HepG2 (cell line): ENCODE results near the gene CC2D1B. TPM values are rescaled to one million over a fixed set of nuclear protein-coding genes. Genes with fewer than 3 reads are reported as not detected.

Experiments
- ATAC-seq: fragments of 200-7000 bp; cut with Tn5 transposase; 3 replicates; pipeline ENCODE4 v1.9.1; 2020; ENCODE audit warnings: mild to moderate bottlenecking, moderate library complexity
- BruUV-seq: library from RNA; stranded (reverse); fragments of 400-500 nt; replicated peaks from 2 replicates; lab custom pipeline; 2021; lab: Mats Ljungman, UMichigan
- CTCF ChIA-PET: fragments of 300-600 bp; formaldehyde crosslinking; extraction: SDS; loops from one replicate; lab custom pipeline; 2021; ENCODE audit warnings: low total read pairs, inconsistent platforms, low intra/inter-chr PET ratio; lab: Yijun Ruan, JAX
- POLR2A ChIA-PET: fragments of 350-600 bp; sonication (Branson Sonifier 250); formaldehyde crosslinking; loops from one replicate; lab custom pipeline; 2020; ENCODE audit warnings: antibody characterized with exemption, inconsistent platforms; lab: Yijun Ruan, JAX
- DNase-seq: peaks from one replicate; pipeline ENCODE4 v3.0.0-alpha.2; 2015; ENCODE audit warnings: low spot score
- FAIRE-seq: peaks from 3 replicates; lab custom pipeline; 2011; peaks lifted over from hg19 to GRCh38; lab: Jason Lieb, UNC
- H2AFZ ChIP-seq: one replicate; pipeline ENCODE4 v1.6.1; 2011; ENCODE audit warnings: low read length, inconsistent platforms
- H3K27ac ChIP-seq: fragments of 300-600 bp; 3 replicates; pipeline ENCODE4 v1.8.0; 2011; ENCODE audit warnings: mixed run types, mild to moderate bottlenecking, mixed read lengths, low read length, inconsistent platforms; ENCODE audit not compliant: insufficient read depth; ENCODE audit errors: extremely low read length
- H3K27me3 ChIP-seq, 2 experiments: fragments of 200-600 bp in 1 of 2; 2 replicates in 1 of 2; 3 replicates in 1 of 2; pipeline versions ENCODE4 v1.6.0 to v1.8.0; 2011; ENCODE audit warnings: low read length in 2 of 2, mild to moderate bottlenecking in 2 of 2, moderate library complexity in 2 of 2, inconsistent platforms in 1 of 2; ENCODE audit not compliant: insufficient read depth in 2 of 2, control insufficient read depth in 1 of 2
- H3K36me3 ChIP-seq, 2 experiments: fragments of 200-600 bp in 1 of 2; replicated peaks in 1 of 2; 2 replicates in 1 of 2; 3 replicates in 1 of 2; pipeline versions ENCODE4 v1.5.1 to v1.8.0; 2011; ENCODE audit warnings: low read length in 2 of 2, inconsistent platforms in 1 of 2; ENCODE audit not compliant: insufficient read depth in 2 of 2, control insufficient read depth in 1 of 2
- H3K4me1 ChIP-seq: 2 replicates; pipeline ENCODE4 v1.5.1; 2012; ENCODE audit warnings: low read length, inconsistent platforms; ENCODE audit not compliant: insufficient read depth
- H3K4me2 ChIP-seq: 2 replicates; pipeline ENCODE4 v1.6.0; 2011; ENCODE audit warnings: low read depth, low read length, inconsistent platforms
- H3K4me3 ChIP-seq, 3 experiments: fragments of 200-600 bp in 1 of 3; sonication (generic), shearing (Covaris generic) in 1 of 3; replicated peaks in 1 of 3; 2 replicates each; pipeline ENCODE4 v1.5.1; 2011 to 2016; ENCODE audit warnings: low read length in 3 of 3, inconsistent platforms in 2 of 3, low read depth in 2 of 3, mild to moderate bottlenecking in 2 of 3, control low read depth in 1 of 3, mixed read lengths in 1 of 3; ENCODE audit not compliant: insufficient read depth in 1 of 3
- H3K79me2 ChIP-seq: one replicate; pipeline ENCODE4 v1.6.1; 2011; ENCODE audit warnings: low read length, inconsistent platforms; ENCODE audit not compliant: insufficient read depth
- H3K9ac ChIP-seq: 2 replicates; pipeline ENCODE4 v1.6.0; 2011; ENCODE audit warnings: mild to moderate bottlenecking, low read depth, low read length, inconsistent platforms; ENCODE audit not compliant: insufficient read depth
- H3K9me3 ChIP-seq: 2 replicates; pipeline ENCODE4 v1.5.1; 2012; ENCODE audit warnings: mild to moderate bottlenecking, low read length
- H4K20me1 ChIP-seq: 2 replicates; pipeline ENCODE4 v1.6.0; 2011; ENCODE audit warnings: inconsistent platforms, mild to moderate bottlenecking, low read length, moderate library complexity; ENCODE audit not compliant: insufficient read depth
- CHD4 ChIP-seq: fragments of 200-600 bp; sonication (generic); IDR thresholded peaks from 2 replicates; pipeline ENCODE4 v1.7.0; 2017; ENCODE audit warnings: mild to moderate bottlenecking, low read length, borderline replicate concordance
- E2F2 ChIP-seq: sonication (generic); formaldehyde crosslinking; IDR thresholded peaks from 2 replicates; pipeline ENCODE4 v1.4.0; 2020; ENCODE audit warnings: missing genetic modification reagents, borderline replicate concordance
- KLF15 ChIP-seq: sonication (generic); formaldehyde crosslinking; IDR thresholded peaks from 2 replicates; pipeline ENCODE4 v1.8.1; 2023; ENCODE audit warnings: borderline replicate concordance, mild to moderate bottlenecking, inconsistent platforms, missing genetic modification reagents, mixed read lengths
- LRRFIP1 ChIP-seq: sonication (generic); formaldehyde crosslinking; conservative IDR thresholded peaks from 2 replicates; pipeline ENCODE4 v1.4.0; 2020; ENCODE audit warnings: missing genetic modification reagents
- MLLT10 ChIP-seq: sonication (generic); formaldehyde crosslinking; IDR thresholded peaks from 2 replicates; pipeline ENCODE4 v1.4.0; 2020; ENCODE audit warnings: missing genetic modification reagents
- MNT ChIP-seq: fragments of 450-650 bp; IDR thresholded peaks from 2 replicates; pipeline ENCODE4 v1.6.1; 2016
- NFE2L2 ChIP-seq: fragments of 150-350 bp; IDR thresholded peaks from 2 replicates; pipeline ENCODE4 v1.6.1; 2014; ENCODE audit warnings: low read length
- RARA ChIP-seq: IDR thresholded peaks from 2 replicates; pipeline ENCODE4 v1.6.1; 2016; ENCODE audit warnings: missing genetic modification reagents, missing compliant biosample characterization
- RFX5 ChIP-seq: IDR thresholded peaks from 2 replicates; pipeline ENCODE4 v1.6.1; 2011; ENCODE audit warnings: low read depth, low read length, improper control_type of control experiment
- SOX13 ChIP-seq, 3 experiments: fragments of 450-650 bp in 1 of 3; sonication (generic) in 1 of 3; formaldehyde crosslinking in 1 of 3; IDR thresholded peaks in 2 of 3; conservative IDR thresholded peaks in 1 of 3; 2 replicates each; pipeline versions ENCODE4 v1.5.0 to v1.6.1; 2016 to 2020; ENCODE audit warnings: antibody characterized with exemption in 1 of 3, mild to moderate bottlenecking in 1 of 3, missing compliant biosample characterization in 1 of 3, missing genetic modification reagents in 1 of 3, moderate library complexity in 1 of 3
- SOX6 ChIP-seq, 2 experiments: fragments of 450-650 bp in 1 of 2; sonication (generic) in 1 of 2; formaldehyde crosslinking in 1 of 2; IDR thresholded peaks; 2 replicates each; pipeline versions ENCODE4 v1.4.0 to v1.6.1; 2017 to 2020; ENCODE audit warnings: antibody characterized with exemption in 1 of 2, mild to moderate bottlenecking in 1 of 2, missing genetic modification reagents in 1 of 2
- ZNF124 ChIP-seq: sonication (generic); formaldehyde crosslinking; IDR thresholded peaks from 2 replicates; pipeline ENCODE4 v1.4.0; 2020; ENCODE audit warnings: missing genetic modification reagents
- ZNF276 ChIP-seq: sonication (generic); formaldehyde crosslinking; IDR thresholded peaks from 2 replicates; pipeline ENCODE4 v1.4.0; 2020; ENCODE audit warnings: mild to moderate bottlenecking, low read depth, missing genetic modification reagents
- ZNF672 ChIP-seq: sonication (generic); formaldehyde crosslinking; IDR thresholded peaks from 2 replicates; pipeline ENCODE4 v1.8.1; 2022; ENCODE audit warnings: missing genetic modification reagents
- ZNF816 ChIP-seq: sonication (generic); formaldehyde crosslinking; IDR thresholded peaks from 2 replicates; pipeline ENCODE4 v1.8.0; 2022; ENCODE audit warnings: missing genetic modification reagents, mild to moderate bottlenecking, borderline replicate concordance
- WGBS: methylation state at CpG from one replicate; pipeline ENCODE4 v1.1.6; 2017; ENCODE audit warnings: low lambda C conversion rate; 5-methylcytosine and 5-hydroxymethylcytosine counted together
- in situ Hi-C: cut with HindIII; loops from 2 replicates; pipeline ENCODE4 v1.10.0; 2017; ENCODE audit warnings: low pct_unique_long_range_greater_than_20kb; ENCODE audit not compliant: extremely low pct_ligation_motif_present
- intact Hi-C: fragments of 100-400 bp; cut with micrococcal nuclease; formaldehyde crosslinking; loops from one replicate; pipeline ENCODE4 v1.10.0; 2022; ENCODE audit not compliant: unreplicated experiment
- polyA plus RNA-seq, 8 experiments: library from polyadenylated mRNA; depleted of rRNA in 3 of 8; stranded (reverse) in 7 of 8; unstranded in 1 of 8; fragments of >200 nt; fragmentation: Illumina TruSeq in 4 of 8; extraction: Trizol in 4 of 8; gene quantifications; 2 replicates each; pipeline versions ENCODE4 v1.2.1 to v1.2.3, GENCODE V29; 2011 to 2016; ENCODE audit warnings: low read depth in 4 of 8, missing spikeins in 1 of 8, mixed read lengths in 1 of 8; ENCODE audit not compliant: insufficient read depth in 1 of 8
- total RNA-seq, 5 experiments: library from RNA; depleted of rRNA; stranded (reverse); fragments of >200 nt; fragmentation: Illumina TruSeq; extraction: Trizol; gene quantifications; 2 replicates each; pipeline ENCODE4 v1.2.3, GENCODE V29; 2016; ENCODE audit warnings: low read depth in 1 of 5
- TF ChIP-seq, protein P1 (sequence below): IDR thresholded peaks from 2 replicates; pipeline ENCODE4 v1.6.1; 2016; ENCODE audit warnings: missing biosample characterization, missing genetic modification reagents, low read depth

Gene CC2D1B
- total and polyA plus RNA-seq, 2 of the 13 experiments (the other 11 are each of a cell fraction or from before 2014, with no cell fraction given) = 7.2 to 19.2 TPM

GRCh38 chr1:52399629-52400028, 33.6 kb upstream of the CC2D1B start:
- BruUV-seq = no TSS peak
- intact Hi-C loops = loop anchor here (10.0 kb wide), 1 partner anchor 285 kb away; no protein-coding TSS in a partner anchor
- TF ChIP-seq, protein P1, sequence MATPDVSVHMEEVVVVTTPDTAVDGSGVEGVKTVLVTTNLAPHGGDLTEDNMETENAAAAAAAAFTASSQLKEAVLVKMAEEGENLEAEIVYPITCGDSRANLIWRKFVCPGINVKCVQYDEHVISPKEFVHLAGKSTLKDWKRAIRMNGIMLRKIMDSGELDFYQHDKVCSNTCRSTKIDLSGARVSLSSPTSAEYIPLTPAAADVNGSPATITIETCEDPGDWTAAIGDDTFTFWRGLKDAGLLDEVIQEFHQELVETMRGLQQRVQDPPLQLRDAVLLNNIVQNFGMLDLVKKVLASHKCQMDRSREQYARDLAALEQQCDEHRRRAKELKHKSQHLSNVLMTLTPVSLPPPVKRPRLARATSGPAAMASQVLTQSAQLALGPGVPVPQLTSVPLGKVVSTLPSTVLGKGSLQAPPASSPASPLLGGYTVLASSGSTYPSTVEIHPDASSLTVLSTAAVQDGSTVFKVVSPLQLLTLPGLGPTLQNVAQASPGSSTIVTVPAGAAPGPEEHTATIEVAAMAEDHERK = no peak
- no peak for TF ChIP-seq KLF15 (CRISPR knock-in tag)
- TF ChIP-seq ZNF124 (CRISPR knock-in tag) = no peak
- TF ChIP-seq MNT = no peak
- TF ChIP-seq ZNF276 (CRISPR knock-in tag) = no peak
- TF ChIP-seq E2F2 (CRISPR knock-in tag) = no peak
- TF ChIP-seq RFX5 = no peak
- TF ChIP-seq MLLT10 (CRISPR knock-in tag) = no peak
- TF ChIP-seq ZNF816 (CRISPR knock-in tag) = no peak
- TF ChIP-seq RARA (CRISPR knock-in tag) = no peak
- no peak for TF ChIP-seq NFE2L2
- TF ChIP-seq ZNF672 (CRISPR knock-in tag) = no peak
- no peak for TF ChIP-seq SOX13 (IDR thresholded peaks at IDR 0.05)
- no peak for TF ChIP-seq SOX13 (CRISPR knock-in tag; conservative IDR thresholded peaks at IDR 0.05 in 1 of 2, IDR thresholded peaks at IDR 0.05 in 1 of 2)
- no peak for TF ChIP-seq LRRFIP1
- TF ChIP-seq SOX6 (IDR thresholded peaks at IDR 0.05) = no peak
- TF ChIP-seq SOX6 (CRISPR knock-in tag; IDR thresholded peaks at IDR 0.05) = no peak
- no peak for TF ChIP-seq CHD4

More at GRCh38 chr1:52399629-52400028, 33.6 kb upstream of the CC2D1B start:
- in situ Hi-C loops = no loop called here
- Histone ChIP-seq H3K27ac (no peak overlapping the region), H3K4me2 (no peak overlapping the region), H3K4me1 (peaks cover 18% of the 10 kb centered on the region), H3K4me3 (no peak overlapping the region), H3K9ac (no peak overlapping the region), H3K79me2 (peaks cover 20% of the 10 kb centered on the region), H3K36me3 (peaks cover 2 to 52% of the 10 kb centered on the region in 2 experiments; a peak in 4 of 5 replicates), H3K9me3 (no peaks in the 10 kb centered on the region), H3K27me3 (peaks cover 0 to 2% of the 10 kb centered on the region in 2 experiments; a peak in 1 of 5 replicates), H2AFZ (no peak overlapping the region), H4K20me1 (no peaks in the 10 kb centered on the region)
- no peak for DNase-seq
- FAIRE-seq = no peak
- WGBS = 94% methylated on average over 3 of the region's 3 CpGs
- POLR2A ChIA-PET = no interaction called here
- ATAC-seq = no peak
- CTCF ChIA-PET = no interaction called here
